ENCODE data around the gene SLC13A5.
"Not testable (repeated sequence)": the region's sequence is repeated elsewhere in the genome, so short reads cannot be mapped to it uniquely, and the experiment has no call there.

The SLC13A5 gene

GRCh38 chr17:6658411-6658810, 54.8 kb downstream of the SLC13A5 start:
- DNase-seq, result not testable (repeated sequence)

- DNase-seq, result no peak
Observed at GRCh38 chr17:6657633-6658287, 55.4 kb downstream of the SLC13A5 start.

DNA sequence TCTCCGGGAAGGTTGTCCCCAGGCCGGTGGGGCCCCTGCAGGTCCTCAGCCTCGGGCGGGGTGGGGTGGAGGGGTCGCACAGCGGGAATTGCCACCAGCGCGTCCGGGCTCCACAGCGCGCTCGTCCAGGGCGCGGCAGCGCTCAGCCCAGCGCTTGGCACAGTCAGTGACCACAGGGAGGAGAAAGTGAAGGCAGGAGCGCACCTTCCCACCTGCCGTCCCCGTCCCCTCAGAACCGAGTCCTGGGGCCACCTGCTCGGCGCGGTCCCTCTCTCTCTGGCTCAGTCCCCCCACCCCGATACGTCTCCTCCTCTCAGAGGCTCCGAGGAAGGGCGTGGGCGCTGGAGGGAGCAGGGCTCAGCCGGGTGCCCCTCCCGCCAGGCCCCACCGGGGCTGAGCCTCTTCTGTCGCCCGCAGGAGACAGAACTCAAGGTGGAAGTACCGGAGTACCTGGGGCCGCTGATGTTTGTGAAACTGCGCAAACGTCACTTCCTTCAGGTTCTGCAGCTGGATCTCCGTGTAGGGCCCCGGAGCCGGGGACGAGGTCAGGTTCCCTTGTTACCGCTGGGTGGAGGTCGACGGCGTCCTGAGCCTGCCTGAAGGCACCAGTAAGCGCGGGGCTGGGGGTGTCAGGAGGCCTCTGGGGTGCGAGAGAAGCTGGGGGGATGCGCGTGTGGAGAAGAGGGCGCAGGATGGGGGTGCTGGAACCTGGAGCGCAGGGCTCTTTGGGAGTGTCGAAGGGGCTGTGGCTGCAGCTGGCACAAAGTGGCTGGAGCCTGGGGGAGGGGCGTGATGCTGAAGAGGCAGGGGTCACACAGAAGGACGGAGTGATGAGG, 56.2 kb downstream of the SLC13A5 start:
- DNase-seq, result not testable (repeated sequence)

DNA sequence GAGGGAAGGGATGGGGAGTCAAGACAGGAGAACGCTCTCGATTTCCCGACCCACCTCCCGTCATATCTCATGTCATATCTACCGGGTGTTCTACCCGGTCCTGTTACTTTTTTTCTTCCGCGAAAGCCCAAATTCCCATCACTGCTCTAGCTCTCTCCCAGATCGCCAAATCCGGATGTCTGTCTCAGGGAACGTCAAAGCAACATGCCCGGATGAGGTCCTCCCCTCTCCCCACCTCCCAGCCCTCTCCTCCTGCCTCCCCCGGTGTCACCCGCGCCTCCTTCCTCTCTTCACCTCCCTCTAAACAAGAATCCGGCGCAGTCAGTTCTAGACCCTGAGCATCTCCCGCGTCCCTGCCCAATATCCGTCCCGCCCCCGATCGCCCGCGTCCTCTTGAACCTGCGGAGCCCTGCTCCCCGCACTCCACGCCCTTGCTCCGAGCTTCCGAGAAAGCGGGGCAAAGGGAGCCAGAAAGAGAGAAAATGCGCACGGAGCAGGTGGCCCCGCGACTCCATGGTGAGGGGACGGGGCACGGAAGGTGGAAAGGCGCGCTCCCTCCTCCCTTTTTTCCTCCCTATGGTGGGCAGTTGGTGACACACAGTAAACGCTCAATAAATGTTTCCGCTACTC, 57.3 kb downstream of the SLC13A5 start:
- DNase-seq, result not testable (repeated sequence)

- DNase-seq, result no peak
Observed at GRCh38 chr17:6654841-6655731, 58.1 kb downstream of the SLC13A5 start.

GRCh38 chr17:6651919-6652452, 61.2 kb downstream of the SLC13A5 start:
- no peak for DNase-seq

GRCh38 chr17:6651354-6651918, 61.7 kb downstream of the SLC13A5 start, which contains the start of the genes C17orf100 and MED31:
Gene C17orf100 (plus strand): TSS chr17:6651762. CDS start chr17:6651914, 152 bp downstream.
Gene MED31 (minus strand): TSS chr17:6651605. CDS start chr17:6651528, 77 bp downstream.
- DNase-seq, result peak; percentile 87

GRCh38 chr17:6648181-6648580, 65.0 kb downstream of the SLC13A5 start:
- DNase-seq, result no peak

- DNase-seq, result no peak
Observed at GRCh38 chr17:6643451-6644125, 69.6 kb downstream of the SLC13A5 start.

DNA sequence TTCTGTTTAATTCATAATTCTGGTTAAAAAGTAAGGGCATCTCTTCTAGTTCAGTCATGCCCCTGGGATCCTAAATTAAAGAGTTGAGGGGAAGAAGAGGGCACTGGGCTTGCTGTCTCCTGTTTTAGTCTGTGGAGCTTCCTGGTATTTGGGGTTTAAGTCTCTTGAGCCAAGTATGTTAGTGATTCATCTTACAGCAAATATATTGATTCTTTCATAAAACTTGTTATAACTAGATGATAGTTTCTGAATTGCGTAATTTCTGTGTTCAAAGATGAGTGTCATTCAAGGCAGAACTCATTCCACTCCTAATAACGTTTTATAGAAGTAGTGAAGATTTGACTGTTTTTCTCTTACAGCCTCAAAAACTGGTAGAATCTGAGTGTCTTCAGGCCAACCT, 70.6 kb downstream of the SLC13A5 start:
- DNase-seq, result no peak

- DNase-seq, result no peak
Observed at GRCh38 chr17:6641247-6641863, 71.8 kb downstream of the SLC13A5 start.

DNA sequence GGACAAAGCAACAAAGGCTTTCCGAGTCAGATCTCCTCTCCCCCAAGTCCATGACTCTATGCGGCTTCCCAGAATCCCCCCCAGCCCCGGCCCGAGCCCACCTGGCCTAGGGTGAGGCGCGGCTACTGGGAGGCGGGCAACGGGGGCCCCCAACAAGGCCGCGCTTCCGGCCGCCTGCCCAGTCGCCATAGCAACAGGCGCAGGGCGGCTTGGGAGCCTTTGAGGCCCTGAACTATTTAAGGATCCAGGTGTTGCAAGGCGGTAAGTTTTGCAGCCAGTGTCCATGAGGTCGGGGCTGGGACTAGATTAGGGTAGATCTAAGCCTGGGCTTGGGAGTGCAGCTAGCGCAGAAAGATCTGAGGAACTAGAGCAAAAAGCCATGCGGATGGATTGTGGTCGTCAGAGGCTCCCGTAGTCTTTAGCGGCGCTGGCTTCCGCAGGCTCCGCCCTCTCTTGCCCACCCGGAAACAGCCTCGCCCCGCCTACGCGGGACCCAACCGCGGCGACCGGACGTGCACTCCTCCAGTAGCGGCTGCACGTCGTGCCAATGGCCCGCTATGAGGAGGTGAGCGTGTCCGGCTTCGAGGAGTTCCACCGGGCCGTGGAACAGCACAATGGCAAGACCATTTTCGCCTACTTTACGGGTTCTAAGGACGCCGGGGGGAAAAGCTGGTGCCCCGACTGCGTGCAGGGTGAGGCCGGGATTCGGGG, 72.5 kb downstream of the SLC13A5 start, which contains the start of the genes KIAA0753 and TXNDC17:
KIAA0753 (minus strand) TSS at position 176 of the 711 bp plus-strand sequence. CDS start 5,608 bp downstream, outside the sequence.
TXNDC17 (plus strand) TSS at position 525 of the 711 bp plus-strand sequence; CDS start at position 548, 23 bp downstream.
- DNase-seq, result peak; percentile 78

DNA sequence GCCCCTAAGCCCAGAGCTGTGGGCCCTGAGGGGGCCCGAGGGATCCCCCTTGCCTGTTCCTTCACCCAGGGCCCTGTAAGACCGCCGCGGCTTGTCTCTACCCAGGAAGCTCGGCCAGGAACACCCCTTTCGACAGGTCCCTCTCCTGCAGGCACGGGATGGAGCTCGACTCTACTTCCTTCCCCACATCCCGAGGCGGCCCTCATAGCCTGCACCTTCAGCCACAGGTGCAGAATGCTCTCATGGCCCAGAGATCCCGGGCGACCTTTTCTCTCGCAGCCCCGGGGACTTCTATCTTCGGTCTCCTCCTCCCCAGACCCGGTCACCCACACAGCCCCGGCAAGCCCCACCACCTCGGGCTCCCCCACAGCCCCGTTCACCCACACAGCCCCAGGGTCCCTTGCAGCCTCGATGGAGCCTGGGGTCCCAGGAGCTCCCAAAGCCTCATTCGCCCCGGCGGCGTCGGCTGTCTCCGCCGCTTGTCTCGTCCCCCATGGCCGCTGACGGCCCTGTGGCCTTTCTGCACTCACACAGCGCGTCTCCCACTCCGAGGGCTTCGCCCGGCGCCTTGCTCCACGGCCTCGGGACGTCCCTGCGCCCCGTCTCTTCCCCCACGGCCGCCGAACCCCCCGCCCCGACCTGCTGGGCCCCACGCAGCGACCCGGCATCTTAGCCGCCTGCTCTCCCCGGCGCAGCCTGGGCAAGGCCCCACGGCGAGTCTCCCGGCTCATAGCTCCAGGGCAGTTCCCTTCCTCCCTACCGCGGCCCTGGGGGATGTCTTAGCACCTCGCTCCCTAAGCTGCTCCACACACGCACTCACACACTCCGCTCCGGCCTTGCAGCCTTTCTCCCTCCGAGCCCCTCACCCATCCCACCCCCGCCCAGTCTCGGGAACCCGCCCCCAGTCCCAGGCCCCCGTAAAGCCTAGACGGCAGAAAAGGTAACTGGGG, 73.3 kb downstream of the SLC13A5 start:
- DNase-seq, result no peak

DNA sequence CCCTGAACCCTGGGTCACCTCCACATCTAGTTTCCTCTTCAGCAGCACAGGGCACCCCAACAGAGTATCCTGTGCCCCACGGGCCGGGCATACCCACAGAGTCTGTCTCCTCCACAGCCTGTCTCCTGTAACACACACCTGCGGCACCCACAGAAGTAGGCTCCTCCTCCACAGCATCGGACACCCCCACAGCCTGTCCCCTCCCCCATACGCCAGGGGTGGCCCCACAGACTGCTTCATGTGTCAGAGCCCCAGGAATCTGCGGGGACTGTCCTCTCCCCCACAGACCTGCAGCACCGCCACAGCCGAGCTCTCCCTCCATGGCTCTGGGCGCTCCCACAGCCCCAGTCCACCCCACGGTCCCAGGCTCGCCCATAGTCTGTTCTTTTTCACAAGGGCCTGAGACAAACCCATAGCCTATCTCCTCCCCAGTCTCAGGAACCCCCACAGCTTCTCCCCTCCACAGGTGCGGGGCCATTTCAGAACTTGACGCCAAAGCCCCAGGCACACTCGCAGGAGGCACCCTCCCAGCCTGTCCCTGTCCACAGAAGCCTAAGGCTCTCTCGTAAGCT, 74.1 kb downstream of the SLC13A5 start:
- DNase-seq, result no peak

GRCh38 chr17:6638046-6638908, 74.9 kb downstream of the SLC13A5 start:
- no peak for DNase-seq

- DNase-seq, result no peak
Observed at GRCh38 chr17:6637458-6637840, 75.7 kb downstream of the SLC13A5 start.

All from amniotic stem cell (primary cell).